A549 treated with AZD9567 at 1 μM for 4 hours (cell line): ENCODE measurements around the gene NDST4. TPM values are rescaled to one million over a fixed set of nuclear protein-coding genes. Genes with fewer than 3 reads are reported as not detected.

Experiments
- total RNA-seq: library from RNA; stranded (reverse); fragments of 200-300 nt; extraction: Qiagen RNA extraction; gene quantifications from 5 replicates; pipeline ENCODE4 v1.2.3, GENCODE V29; 2022; ENCODE audit not compliant: insufficient read depth

Gene NDST4
- not detected in 5 replicates for total RNA-seq

DNA sequence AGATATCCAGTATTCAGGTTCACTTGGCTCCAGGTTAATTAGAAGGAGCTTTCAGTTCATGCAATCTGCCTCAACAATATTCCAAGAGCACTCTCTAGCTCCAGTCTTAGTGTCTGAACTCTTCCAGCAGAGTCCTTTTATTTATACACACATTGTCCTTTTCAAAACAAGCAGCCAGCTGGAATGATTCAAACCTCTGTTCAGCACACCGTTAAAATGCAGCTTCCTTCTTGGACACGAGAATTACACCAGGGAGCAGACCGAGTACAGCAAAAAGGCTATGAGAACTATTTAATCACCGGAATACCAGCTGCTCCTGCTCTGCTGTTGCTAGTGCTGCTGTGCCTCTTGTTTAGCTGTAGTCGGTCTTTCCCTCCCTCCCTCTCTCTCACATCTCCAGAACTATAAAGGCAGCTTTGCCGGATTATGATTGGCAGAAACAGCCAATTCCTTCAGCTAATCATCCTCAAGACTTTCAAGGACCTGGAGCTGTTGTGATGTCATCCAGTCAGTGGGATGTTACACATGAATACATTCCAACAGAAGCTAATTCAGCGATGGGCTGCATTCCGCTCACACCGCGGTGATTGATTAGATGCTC lies at the start of gene NDST4:
Gene NDST4, minus strand, starts transcription at position 115 of the 601 bp plus-strand sequence. CDS start 36,584 bp downstream, outside the sequence.

